ENCODE results near the gene FOXO4.

FOXO4 gene

DNA sequence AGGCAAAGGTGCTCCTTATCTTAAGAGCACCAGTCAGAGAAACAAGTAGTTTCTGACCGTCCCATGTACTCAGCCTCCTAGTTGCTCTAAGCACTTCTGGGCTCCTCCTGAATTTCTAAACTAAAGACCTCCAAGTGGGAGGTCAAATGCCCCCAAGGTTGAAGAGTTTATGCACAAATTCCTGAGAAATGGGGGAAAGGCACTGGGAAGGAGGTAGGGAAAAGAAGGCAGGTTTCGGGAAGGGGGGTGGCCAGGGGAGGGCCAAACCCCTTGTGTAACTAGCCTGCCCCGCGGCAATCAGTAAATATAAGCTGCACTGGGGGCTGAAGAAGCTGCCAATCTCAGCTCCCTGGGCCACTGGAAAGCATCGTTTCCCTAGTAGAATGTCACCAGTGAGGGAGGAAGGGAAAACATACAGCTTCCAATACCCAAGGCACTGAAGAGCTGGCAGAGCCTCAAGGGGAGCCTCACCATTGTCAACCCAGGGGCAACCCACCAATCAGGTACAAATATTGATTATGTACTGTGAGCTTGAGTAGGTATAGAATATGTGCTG lies 3.4 kb downstream of the FOXO4 start:
- no peak for DNase-seq (ENCODE audit: low read depth)

DNA sequence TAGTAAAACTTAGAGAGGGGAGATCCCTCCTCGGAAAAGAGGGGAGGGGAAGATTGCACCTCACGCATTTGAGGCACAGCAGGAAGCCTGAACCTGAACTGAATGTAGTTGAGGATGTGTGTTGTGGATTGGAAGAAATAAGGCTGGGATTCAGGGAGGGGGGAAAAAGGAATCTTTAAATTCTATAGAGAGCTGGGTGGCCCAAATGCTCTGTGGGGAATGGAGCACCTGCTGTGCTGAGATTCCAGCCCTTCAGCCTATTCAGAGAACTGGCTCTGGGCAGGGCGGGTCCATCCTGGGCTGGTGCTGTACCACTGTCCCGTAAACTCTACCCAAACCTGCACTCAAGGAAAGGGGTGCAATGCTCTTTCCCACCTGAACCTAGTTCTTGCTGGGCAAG lies 4.1 kb downstream of the FOXO4 start:
- DNase-seq (ENCODE audit: low read depth) = no peak

DNA sequence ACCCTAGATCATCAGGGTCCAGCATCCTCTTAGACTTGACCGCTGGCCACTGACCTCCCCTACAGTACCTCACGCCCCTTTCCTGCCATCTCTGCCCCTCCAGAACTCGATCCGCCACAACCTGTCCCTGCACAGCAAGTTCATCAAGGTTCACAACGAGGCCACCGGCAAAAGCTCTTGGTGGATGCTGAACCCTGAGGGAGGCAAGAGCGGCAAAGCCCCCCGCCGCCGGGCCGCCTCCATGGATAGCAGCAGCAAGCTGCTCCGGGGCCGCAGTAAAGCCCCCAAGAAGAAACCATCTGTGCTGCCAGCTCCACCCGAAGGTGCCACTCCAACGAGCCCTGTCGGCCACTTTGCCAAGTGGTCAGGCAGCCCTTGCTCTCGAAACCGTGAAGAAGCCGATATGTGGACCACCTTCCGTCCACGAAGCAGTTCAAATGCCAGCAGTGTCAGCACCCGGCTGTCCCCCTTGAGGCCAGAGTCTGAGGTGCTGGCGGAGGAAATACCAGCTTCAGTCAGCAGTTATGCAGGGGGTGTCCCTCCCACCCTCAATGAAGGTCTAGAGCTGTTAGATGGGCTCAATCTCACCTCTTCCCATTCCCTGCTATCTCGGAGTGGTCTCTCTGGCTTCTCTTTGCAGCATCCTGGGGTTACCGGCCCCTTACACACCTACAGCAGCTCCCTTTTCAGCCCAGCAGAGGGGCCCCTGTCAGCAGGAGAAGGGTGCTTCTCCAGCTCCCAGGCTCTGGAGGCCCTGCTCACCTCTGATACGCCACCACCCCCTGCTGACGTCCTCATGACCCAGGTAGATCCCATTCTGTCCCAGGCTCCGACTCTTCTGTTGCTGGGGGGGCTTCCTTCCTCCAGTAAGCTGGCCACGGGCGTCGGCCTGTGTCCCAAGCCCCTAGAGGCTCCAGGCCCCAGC lies 5.2 kb downstream of the FOXO4 start:
- no peak for DNase-seq (ENCODE audit: low read depth)

DNA sequence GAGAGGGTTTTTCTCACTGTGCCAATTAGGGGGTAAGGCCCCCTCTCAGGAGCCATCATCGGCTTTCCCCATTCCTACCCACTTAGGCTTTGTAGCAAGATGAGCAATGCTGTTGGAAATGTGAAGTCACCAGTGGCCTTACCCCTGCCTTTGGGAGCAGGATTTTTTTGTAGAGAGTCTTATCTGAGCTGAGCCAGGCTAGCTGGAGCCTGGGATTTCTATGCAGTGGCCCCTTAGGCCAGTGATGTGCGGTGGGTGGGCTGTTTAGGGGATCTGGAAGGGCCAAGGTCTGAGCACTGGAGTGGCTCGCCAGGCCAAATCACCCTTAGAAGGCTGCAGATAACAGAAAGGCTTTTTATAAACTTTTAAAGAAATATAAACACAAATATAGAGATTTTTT lies 6.6 kb downstream of the FOXO4 start:
- no peak for DNase-seq (ENCODE audit: low read depth)

DNA sequence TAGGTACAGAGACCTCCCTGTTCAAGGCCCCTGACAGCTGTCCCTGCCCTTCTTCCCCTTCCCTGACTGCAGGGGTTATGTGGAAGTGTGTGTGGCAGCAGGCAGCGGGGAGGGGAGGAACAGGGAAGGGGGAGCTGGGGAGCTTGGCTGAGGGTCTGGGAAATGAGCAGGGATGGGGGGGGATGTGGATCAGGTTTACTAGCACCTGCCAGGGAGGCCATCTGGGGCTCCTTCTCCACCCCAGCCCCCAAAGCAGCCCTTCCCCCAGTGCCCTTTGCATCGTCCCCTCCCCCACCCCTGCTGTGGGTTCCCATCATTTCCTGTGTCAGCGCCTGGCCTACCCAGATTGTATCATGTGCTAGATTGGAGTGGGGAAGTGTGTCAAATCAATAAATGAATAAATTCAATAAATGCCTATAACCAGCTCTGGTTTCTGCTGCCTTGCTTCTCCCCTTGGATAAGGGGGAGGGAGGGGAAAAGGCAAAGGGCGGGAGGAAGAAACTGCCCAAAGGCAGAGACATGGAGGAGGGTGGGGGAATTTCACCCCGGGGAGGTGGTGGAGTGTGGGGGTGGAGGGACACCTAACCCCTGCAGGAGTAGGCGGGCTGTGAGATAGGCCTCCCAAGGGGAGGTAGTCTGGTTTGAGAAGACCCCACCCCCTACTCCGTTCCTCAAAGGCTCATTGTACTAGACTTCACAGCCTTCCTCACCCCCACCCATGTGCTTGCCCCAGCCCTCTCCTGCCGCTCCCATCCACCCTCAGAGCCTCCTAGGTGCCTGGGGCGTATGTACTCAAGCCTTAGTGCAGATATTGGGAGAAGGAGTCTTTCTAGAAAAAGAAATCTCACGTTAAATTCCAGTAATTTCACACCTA lies 7.7 kb downstream of the FOXO4 start:
- DNase-seq (ENCODE audit: low read depth) = peak; percentile 37

DNA sequence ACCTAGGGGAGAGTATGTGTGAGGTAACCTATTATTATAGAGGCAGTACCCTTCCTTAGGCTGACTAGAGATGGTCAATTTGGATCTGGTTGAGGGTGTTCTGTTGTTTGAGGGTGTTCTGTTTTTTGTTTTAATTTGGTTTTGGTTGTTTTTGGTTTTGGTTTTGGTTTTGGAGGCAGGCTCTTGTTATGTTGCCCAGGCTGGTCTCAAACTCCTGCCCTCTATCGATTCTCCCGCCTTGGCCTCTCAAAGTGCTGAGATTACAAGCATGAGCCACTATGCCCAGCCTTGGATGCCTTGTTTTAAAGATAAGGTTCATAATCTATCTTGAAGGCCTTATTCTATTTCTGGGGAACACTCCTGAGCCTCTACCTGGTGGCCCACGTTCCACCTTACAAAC lies 10.0 kb downstream of the FOXO4 start:
- no peak for DNase-seq (ENCODE audit: low read depth)

DNA sequence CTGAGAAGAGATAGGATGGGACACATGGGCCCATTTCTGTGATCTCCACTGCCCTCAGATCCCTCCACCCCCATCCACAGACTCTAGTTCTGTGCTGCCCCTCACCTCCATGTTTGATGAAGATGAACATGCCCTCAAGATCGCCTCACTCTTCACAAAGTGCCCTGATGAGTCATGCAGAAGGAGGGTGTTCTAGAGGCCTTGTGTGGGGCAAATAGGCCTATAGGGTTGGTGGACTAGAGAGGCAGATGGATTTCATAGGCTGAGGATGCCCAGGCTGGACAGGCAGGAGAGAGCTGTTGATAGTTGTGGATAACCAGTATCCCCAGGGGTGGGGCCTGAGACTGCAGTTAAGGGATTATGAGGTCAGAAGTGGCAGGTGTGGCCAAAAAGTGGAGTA lies 10.8 kb downstream of the FOXO4 start, which contains the start of gene CXorf65:
Gene CXorf65 (minus strand): TSS at position 314 of the 400 bp plus-strand sequence. CDS start 184 bp downstream, at position 130.
- DNase-seq (ENCODE audit: low read depth) = no peak

DNA sequence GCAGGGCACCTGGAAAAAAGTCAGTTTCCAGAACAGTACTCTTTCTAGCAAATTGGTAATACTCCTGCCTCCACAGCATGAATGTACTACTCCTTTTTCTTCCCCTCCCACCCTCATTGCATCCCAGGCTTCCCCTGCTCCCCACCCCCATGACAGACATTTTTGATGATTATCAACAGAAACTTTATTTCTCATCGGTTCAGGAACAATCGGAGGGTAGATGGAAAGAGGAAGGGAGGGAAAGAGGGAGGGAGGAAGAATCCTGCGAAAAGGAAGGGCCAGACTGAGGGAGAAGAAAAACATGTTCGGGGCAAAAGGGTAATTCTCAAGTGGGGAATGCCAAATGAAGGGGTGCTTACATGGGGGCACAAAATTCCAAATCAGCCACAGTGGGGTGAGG lies 11.6 kb downstream of the FOXO4 start:
- no peak for DNase-seq (ENCODE audit: low read depth)

DNA sequence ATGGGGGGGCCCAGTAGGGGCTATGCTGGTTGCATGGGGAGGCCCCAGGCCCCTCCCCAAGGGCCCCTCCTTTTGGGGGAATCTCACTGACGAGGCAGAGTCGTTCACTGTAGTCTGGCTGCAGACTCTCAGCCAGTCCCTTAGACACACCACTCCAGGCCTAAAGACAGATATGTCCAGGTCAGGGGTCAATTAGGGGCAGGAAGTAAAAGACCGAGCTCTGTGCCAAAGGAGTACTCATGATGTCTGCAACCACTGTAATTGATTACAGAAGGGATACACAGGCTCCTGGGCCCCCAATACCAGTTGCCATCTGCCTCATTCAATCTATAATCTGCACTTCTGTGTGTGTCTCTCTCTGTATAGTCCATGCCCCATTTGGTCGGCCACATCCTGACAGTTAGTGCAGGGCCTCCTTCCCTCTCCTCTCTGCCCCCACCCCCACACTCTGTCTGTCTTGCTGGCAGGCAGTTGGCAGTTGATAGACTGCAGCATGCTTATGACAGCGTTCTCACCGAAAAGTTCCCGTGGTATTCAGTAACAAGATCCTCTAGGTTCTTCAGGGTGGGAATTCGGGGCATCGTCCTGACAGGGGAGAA lies 12.2 kb downstream of the FOXO4 start:
- no peak for DNase-seq (ENCODE audit: low read depth)

DNA sequence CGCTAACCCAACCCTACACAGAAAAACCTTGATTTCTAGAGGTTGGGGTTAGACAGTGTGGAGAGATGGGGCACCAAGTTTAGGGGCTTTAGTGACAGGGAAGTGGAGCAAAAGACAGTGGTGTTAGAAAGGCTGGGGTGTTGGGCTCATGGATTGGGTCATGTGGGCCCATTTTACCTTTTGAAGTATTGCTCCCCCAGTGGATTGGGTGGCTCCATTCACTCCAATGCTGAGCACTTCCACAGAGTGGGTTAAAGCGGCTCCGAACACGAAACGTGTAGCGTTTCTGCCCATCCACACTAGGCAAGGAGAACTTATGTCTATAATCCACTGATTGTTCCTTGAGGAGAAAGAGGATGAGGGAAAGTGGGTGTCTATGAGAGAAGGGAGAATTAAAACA lies 13.4 kb downstream of the FOXO4 start:
- no peak for DNase-seq (ENCODE audit: low read depth)

DNA sequence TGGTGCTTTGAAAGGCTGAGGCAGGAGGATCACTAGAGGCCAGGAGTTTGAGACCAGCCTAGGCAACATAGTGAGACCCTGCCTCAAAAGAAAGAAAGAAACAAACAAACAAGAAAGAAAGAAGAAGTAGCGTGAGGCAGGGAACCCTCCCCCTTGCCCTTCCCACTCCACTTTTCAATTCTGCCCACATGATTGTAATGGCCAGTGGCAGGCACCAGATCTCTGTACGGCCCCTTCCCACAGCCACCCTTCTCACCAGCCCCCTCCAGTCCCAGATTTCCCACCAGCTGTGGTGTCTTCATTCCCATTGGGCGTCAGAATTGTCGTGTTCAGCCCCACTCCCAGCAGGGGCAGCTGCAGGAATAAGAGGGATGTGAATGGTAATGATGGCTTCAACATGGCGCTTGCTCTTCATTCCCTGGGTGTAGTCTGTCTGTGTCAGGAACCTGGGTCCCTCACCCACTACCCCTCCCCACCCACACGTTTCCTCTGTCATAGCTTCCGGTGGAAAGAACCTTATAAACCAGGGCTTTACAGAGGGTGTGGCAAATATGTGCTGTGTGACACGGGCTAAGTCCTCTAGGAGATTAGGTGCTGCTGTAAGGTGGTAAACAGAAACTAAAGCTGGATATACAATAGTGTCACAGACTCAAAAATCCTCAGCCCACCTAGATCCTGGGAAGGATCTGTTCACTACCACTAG lies 15.6 kb downstream of the FOXO4 start, which contains the start of gene IL2RG:
Gene IL2RG (minus strand): TSS at position 437 of the 703 bp plus-strand sequence. CDS start 38 bp downstream, at position 399.
- peak; percentile 56 for DNase-seq (ENCODE audit: low read depth)

DNA sequence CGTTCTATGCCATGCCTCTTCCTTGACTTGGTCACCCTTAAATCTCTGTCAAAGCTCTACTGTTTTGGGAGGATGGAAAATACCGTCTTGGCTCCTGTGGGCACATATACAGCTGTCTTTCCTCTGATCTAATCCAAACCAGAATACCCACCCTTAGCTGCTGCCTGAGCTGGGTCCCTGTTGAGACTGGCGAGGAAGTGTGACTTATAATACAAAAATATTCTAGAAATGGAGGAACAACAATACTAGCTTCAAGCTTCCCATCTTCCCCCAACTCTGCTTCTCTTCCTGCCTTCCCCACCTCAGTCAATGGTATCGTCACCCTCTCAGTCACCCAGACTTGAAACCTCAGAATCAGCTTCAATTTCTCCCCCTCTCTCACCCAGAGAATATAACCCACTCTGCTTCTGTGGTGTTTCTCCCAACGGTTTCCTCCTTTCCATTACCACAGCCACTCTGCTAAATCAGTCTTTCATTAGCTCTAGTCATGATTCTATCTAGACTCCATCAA lies 16.3 kb downstream of the FOXO4 start:
- DNase-seq (ENCODE audit: low read depth) = no peak

DNA sequence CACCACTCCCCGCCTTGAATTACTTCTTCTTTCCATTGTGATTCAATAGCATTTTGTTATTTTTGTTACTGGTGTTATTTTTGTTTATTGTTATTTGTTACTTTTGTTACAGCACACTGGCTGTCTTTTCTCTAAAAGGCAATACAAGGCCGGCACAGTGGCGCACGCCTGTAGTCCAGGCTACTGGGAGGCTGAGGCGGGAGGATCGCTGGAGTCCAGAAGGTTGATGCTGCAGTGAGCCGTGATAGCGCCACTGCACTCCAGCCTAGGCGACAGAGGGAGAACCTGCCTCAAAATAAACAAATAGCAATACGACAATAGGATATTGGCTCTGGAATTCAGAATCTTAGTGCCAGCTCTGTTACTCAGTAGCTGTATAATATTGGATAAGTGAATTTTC lies 21.7 kb downstream of the FOXO4 start:
- DNase-seq (ENCODE audit: low read depth) = no peak

DNA sequence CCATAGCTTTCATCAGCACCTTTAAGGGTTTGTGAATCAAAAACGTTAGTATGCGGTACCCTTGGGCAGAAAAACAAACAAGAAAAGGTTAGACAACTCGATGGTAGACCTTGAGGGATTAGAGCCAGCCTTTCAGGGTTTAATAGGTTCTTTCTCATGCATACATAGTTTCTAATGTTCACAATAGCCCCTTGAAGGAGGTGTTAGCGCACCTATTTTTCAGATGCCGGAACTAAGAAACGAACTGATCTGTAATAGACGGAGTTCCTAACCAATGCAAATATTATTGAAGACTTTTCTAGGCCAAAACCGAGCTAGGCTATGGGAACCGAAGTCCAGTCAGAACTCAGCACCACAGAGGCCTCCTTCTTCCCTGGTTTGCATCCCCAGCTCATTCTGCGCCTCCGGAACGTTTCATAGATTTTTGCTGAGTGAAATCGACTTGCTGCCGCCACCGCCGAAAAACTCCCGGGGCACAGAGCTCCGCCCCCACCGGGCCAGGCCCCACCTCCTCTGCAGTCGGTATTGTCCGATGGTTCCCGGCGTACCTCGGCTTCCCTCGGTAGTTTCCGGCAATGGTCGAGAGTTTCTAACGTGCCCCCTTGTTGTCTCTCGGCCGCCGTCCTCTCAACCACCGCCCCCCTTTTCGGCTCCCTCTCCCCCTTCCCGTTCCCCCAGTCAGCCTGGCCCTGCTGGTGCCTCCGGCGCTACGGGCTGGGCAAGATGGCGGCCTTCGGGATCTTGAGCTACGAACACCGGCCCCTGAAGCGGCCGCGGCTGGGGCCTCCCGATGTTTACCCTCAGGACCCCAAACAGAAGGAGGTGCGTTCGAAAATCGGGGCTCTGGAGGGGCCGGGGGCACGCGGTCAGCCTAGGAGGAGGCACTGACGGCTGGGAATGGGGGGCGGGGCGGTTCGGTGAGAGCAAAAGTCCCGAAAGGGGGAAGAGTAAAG lies 22.7 kb downstream of the FOXO4 start, which contains the start of gene MED12:
Gene MED12 (plus strand): TSS at position 565 of the 953 bp plus-strand sequence. CDS start 159 bp downstream, at position 724.
- DNase-seq (ENCODE audit: low read depth) = peak; percentile 68

DNA sequence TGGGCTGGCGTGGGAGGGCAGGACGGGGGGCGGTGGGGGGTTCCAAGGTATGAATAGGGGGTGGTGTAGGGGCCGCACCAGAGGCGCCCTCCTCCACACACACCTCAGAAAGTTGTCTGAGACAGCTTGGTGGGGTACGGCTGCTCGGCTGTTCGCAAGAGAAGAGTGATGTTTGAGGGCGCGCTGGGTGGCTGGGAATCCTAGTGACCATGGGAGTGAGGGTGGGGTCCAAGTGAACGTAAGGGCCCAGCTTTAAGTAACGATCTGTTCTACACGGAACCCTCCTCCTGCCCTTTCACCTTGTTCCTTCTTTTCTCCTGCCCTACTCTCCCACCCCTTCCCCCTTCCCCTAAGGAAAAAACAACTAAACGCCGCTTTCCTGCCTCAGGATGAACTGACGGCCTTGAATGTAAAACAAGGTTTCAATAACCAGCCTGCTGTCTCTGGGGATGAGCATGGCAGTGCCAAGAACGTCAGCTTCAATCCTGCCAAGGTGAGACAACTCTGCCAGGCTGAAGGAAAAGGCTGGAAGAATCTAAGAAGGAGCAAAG lies 23.4 kb downstream of the FOXO4 start:
- DNase-seq (ENCODE audit: low read depth) = no peak

DNA sequence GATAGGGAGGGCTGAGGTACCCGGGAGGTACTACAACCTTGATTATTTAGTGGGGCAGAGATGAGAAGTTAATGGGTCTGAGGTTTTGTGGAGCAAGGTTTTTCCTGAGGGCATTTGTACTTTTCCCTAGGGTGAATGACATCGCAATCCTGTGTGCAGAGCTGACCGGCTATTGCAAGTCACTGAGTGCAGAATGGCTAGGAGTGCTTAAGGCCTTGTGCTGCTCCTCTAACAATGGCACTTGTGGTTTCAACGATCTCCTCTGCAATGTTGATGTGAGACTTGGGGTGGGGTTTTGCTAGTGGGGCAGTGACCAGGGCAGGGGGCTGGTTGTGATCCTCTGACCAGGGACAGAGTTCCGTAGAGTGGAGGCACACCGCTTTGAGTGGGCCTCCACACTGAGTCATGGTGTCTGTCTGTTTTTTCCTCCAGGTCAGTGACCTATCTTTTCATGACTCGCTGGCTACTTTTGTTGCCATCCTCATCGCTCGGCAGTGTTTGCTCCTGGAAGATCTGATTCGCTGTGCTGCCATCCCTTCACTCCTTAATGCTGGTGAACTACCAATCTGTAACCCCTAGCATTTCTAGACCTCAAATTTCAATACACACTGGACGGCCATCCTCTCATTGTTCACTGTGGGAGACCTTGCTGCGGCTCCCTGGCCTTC lies 32.6 kb downstream of the FOXO4 start:
- DNase-seq (ENCODE audit: low read depth) = no peak

DNA sequence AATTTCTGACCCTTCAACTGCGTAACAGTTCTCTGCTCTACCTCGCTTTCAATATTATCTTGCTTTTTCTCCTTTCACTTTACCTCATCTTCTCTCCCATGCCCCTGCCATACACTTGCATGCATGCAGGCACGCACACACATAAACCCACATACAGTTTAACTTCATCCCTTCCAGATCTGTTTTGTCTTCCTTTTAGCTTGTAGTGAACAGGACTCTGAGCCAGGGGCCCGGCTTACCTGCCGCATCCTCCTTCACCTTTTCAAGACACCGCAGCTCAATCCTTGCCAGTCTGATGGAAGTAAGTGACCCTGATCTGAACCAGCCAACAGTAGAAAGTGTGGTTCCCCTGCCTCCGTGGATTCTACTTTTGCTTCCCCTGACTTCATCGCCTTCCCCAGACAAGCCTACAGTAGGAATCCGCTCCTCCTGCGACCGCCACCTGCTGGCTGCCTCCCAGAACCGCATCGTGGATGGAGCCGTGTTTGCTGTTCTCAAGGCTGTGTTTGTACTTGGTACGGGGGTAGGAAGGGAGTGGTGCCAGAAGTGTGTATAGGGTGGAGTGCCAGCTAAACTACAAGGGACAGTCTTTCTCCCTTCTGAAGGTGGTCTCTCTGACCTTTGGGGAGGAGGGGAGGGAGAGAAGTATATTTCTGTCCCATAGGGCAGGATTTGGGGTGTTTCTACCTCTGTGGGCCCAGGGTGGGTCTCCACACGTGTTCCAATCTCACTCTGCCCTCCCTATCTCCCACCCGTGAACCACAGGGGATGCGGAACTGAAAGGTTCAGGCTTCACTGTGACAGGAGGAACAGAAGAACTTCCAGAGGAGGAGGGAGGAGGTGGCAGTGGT lies 33.5 kb downstream of the FOXO4 start:
- peak; percentile 60 for DNase-seq (ENCODE audit: low read depth)

DNA sequence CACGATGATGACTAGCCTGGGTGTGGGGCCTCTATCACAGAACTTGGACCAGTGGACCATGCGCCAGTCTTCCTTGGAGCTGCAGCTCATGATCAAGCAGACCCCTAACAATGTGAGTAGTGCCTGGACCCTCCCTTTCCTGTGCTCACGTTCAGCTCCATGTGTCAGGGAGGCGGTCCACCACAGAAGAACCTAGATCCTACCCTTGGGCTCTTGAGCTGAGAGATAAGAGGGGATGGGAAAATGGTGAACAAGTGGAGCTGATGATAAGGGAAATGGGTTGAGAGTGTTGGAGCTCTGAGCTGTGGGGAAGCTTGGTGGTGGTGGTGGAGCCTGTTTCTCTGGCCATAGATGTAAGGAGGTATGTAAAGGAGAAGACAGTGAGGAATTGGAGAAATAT lies 35.9 kb downstream of the FOXO4 start:
- DNase-seq (ENCODE audit: low read depth) = no peak
